ENCODE measurements around the gene DMBX1.

Gene DMBX1

GRCh38 chr1:46489638-46490405 lies at the start of gene DMBX1:
Gene DMBX1 (plus strand): TSS chr1:46489836. CDS start chr1:46507011, 17,175 bp downstream.
- no peak for DNase-seq

- no peak for DNase-seq
Observed at GRCh38 chr1:46440478-46440877, 49.2 kb upstream of the DMBX1 start.

GRCh38 chr1:46442317-46443161 lies 47.1 kb upstream of the DMBX1 start:
- peak; percentile 57 for DNase-seq

- DNase-seq = no peak
Observed at GRCh38 chr1:46444466-46444865, 45.2 kb upstream of the DMBX1 start.

- no peak for DNase-seq
Observed at GRCh38 chr1:46445773-46446256, 43.8 kb upstream of the DMBX1 start.

- peak; percentile 62 for DNase-seq
Observed at GRCh38 chr1:46446646-46447498, 42.8 kb upstream of the DMBX1 start.

GRCh38 chr1:46447499-46448108 lies 42.0 kb upstream of the DMBX1 start:
- no peak for DNase-seq

GRCh38 chr1:46448109-46448911 lies 41.3 kb upstream of the DMBX1 start:
- no peak for DNase-seq

- DNase-seq = no peak
Observed at GRCh38 chr1:46449223-46450159, 40.1 kb upstream of the DMBX1 start.

- DNase-seq = no peak
Observed at GRCh38 chr1:46450160-46450517, 39.5 kb upstream of the DMBX1 start.

- no peak for DNase-seq
Observed at GRCh38 chr1:46451948-46452930, 37.4 kb upstream of the DMBX1 start.

GRCh38 chr1:46452931-46453325 lies 36.7 kb upstream of the DMBX1 start:
- DNase-seq = no peak

GRCh38 chr1:46453449-46453848 lies 36.2 kb upstream of the DMBX1 start:
- DNase-seq = no peak

- no peak for DNase-seq
Observed at GRCh38 chr1:46455951-46456350, 33.7 kb upstream of the DMBX1 start.

GRCh38 chr1:46456411-46456963 lies 33.1 kb upstream of the DMBX1 start:
- DNase-seq = no peak

GRCh38 chr1:46457178-46457577 lies 32.5 kb upstream of the DMBX1 start:
- no peak for DNase-seq

- DNase-seq = no peak
Observed at GRCh38 chr1:46458190-46458589, 31.4 kb upstream of the DMBX1 start.

GRCh38 chr1:46458846-46459245 lies 30.8 kb upstream of the DMBX1 start:
- DNase-seq = no peak

GRCh38 chr1:46459315-46459714 lies 30.3 kb upstream of the DMBX1 start:
- no peak for DNase-seq
